H9 (cell line): Measurements from ENCODE around the gene CLDN18. TPM values are rescaled to one million over a fixed set of nuclear protein-coding genes. Genes with fewer than 3 reads are reported as not detected.

ENCODE experiments used
- DNase-seq: peaks from one replicate; pipeline ENCODE4 v3.0.0-alpha.2; 2017
- H2AFZ ChIP-seq: one replicate; pipeline ENCODE4 v1.6.1; 2013; ENCODE audit warnings: mild to moderate bottlenecking, low read length, control low read depth, moderate library complexity
- H2AK5ac ChIP-seq: 2 replicates; pipeline ENCODE4 v1.6.1; 2013; ENCODE audit warnings: low read length, control low read depth, mixed read lengths; ENCODE audit not compliant: insufficient read length
- H2BK120ac ChIP-seq: one replicate; pipeline ENCODE4 v1.6.1; 2013; ENCODE audit warnings: low read depth, mild to moderate bottlenecking, low read length, control low read depth, inconsistent platforms; ENCODE audit not compliant: poor library complexity, severe bottlenecking
- H2BK12ac ChIP-seq: 2 replicates; pipeline ENCODE4 v1.6.1; 2013; ENCODE audit warnings: low read length, control low read depth, mixed read lengths, low read depth; ENCODE audit not compliant: insufficient read length
- H2BK15ac ChIP-seq: 2 replicates; pipeline ENCODE4 v1.6.1; 2013; ENCODE audit warnings: low read depth, low read length, control low read depth
- H2BK20ac ChIP-seq: one replicate; pipeline ENCODE4 v1.6.1; 2013; ENCODE audit warnings: low read depth, mild to moderate bottlenecking, low read length, control low read depth, inconsistent platforms; ENCODE audit not compliant: poor library complexity, severe bottlenecking
- H2BK5ac ChIP-seq: 2 replicates; pipeline ENCODE4 v1.6.1; 2013; ENCODE audit warnings: low read length, control low read depth, mixed read lengths; ENCODE audit not compliant: insufficient read length
- H3K14ac ChIP-seq: 2 replicates; pipeline ENCODE4 v1.6.1; 2013; ENCODE audit warnings: low read length, control low read depth; ENCODE audit not compliant: insufficient read depth
- H3K18ac ChIP-seq: 2 replicates; pipeline ENCODE4 v1.6.1; 2013; ENCODE audit warnings: low read depth, mild to moderate bottlenecking, mixed read lengths, low read length, control low read depth; ENCODE audit not compliant: insufficient read length
- H3K23ac ChIP-seq: 2 replicates; pipeline ENCODE4 v1.6.1; 2013; ENCODE audit warnings: low read length, control low read depth, mixed read lengths, low read depth; ENCODE audit not compliant: insufficient read length
- H3K23me2 ChIP-seq: 2 replicates; pipeline ENCODE4 v1.6.1; 2013; ENCODE audit warnings: low read depth, mild to moderate bottlenecking, mixed read lengths, low read length, control low read depth; ENCODE audit not compliant: insufficient read length, poor library complexity, severe bottlenecking
- H3K27ac ChIP-seq: 2 replicates; pipeline ENCODE4 v1.5.1; 2013; ENCODE audit warnings: low read length, control low read depth, mixed read lengths, low read depth; ENCODE audit not compliant: insufficient read length
- H3K27me3 ChIP-seq: 2 replicates; pipeline ENCODE4 v1.6.1; 2013; ENCODE audit warnings: low read length, control low read depth, inconsistent platforms; ENCODE audit not compliant: insufficient read depth
- H3K4ac ChIP-seq: 2 replicates; pipeline ENCODE4 v1.6.1; 2013; ENCODE audit warnings: low read depth, mild to moderate bottlenecking, control low read depth, inconsistent platforms, low read length, moderate library complexity
- H3K4me1 ChIP-seq: 2 replicates; pipeline ENCODE4 v1.6.1; 2013; ENCODE audit warnings: low read length, control low read depth, inconsistent platforms; ENCODE audit not compliant: insufficient read depth
- H3K4me2 ChIP-seq: 2 replicates; pipeline ENCODE4 v1.6.1; 2013; ENCODE audit warnings: low read length, control low read depth, mixed read lengths; ENCODE audit not compliant: insufficient read length, insufficient read depth
- H3K56ac ChIP-seq: 2 replicates; pipeline ENCODE4 v1.6.1; 2013; ENCODE audit warnings: low read depth, mild to moderate bottlenecking, mixed read lengths, low read length, control low read depth; ENCODE audit not compliant: insufficient read length
- H3K79me1 ChIP-seq: 2 replicates; pipeline ENCODE4 v1.6.1; 2013; ENCODE audit warnings: low read depth, mild to moderate bottlenecking, moderate library complexity, low read length, control low read depth, inconsistent platforms; ENCODE audit not compliant: insufficient read depth, poor library complexity, severe bottlenecking
- H3K79me2 ChIP-seq: 2 replicates; pipeline ENCODE4 v1.6.1; 2013; ENCODE audit warnings: low read length, control low read depth, inconsistent platforms; ENCODE audit not compliant: insufficient read depth
- H3K9ac ChIP-seq: 2 replicates; pipeline ENCODE4 v1.6.1; 2013; ENCODE audit warnings: low read length, control low read depth, mixed read lengths; ENCODE audit not compliant: insufficient read length; ENCODE audit errors: extremely low read depth
- H3K9me3 ChIP-seq: one replicate; pipeline ENCODE4 v1.6.1; 2013; ENCODE audit warnings: low read depth, low read length, inconsistent platforms; ENCODE audit not compliant: control insufficient read depth
- H3T11ph ChIP-seq: one replicate; pipeline ENCODE4 v1.6.1; 2013; ENCODE audit warnings: mild to moderate bottlenecking, low read length, control low read depth, inconsistent platforms
- H4K20me1 ChIP-seq: one replicate; pipeline ENCODE4 v1.6.1; 2013; ENCODE audit not compliant: control insufficient read depth, insufficient read length, insufficient read depth
- H4K5ac ChIP-seq: 2 replicates; pipeline ENCODE4 v1.6.1; 2013; ENCODE audit warnings: low read depth, mild to moderate bottlenecking, mixed read lengths, low read length, control low read depth; ENCODE audit not compliant: insufficient read length
- H4K8ac ChIP-seq: replicated peaks from 2 replicates; pipeline ENCODE4 v1.6.1; 2013; ENCODE audit warnings: low read length, control low read depth, mixed read lengths, low read depth; ENCODE audit not compliant: insufficient read length
- H4K91ac ChIP-seq: 2 replicates; pipeline ENCODE4 v1.6.1; 2013; ENCODE audit warnings: low read depth, mild to moderate bottlenecking, moderate library complexity, mixed read lengths, low read length, control low read depth; ENCODE audit not compliant: insufficient read length
- H3K27ac Mint-ChIP-seq, 3 experiments: 2 replicates in 2 of 3; 3 replicates in 1 of 3; pipeline ENCODE4 v1.8.0; 2020 to 2021; ENCODE audit warnings: mixed read lengths in 3 of 3, mild to moderate bottlenecking in 1 of 3, moderate library complexity in 1 of 3
- H3K27me3 Mint-ChIP-seq: 2 replicates; pipeline ENCODE4 v1.8.0; 2021; ENCODE audit warnings: low read depth, mild to moderate bottlenecking, moderate library complexity, mixed read lengths
- H3K36me3 Mint-ChIP-seq, 3 experiments: 2 replicates in 2 of 3; 3 replicates in 1 of 3; pipeline ENCODE4 v1.8.0; 2020 to 2021; ENCODE audit warnings: low read depth in 3 of 3, mixed read lengths in 3 of 3; ENCODE audit not compliant: insufficient read depth in 1 of 3
- H3K4me1 Mint-ChIP-seq, 2 experiments: 2 replicates each; pipeline ENCODE4 v1.8.0; 2020; ENCODE audit warnings: mixed read lengths in 2 of 2
- H3K4me3 Mint-ChIP-seq, 2 experiments: 2 replicates in 1 of 2; 3 replicates in 1 of 2; pipeline ENCODE4 v1.8.0; 2020 to 2021; ENCODE audit warnings: mild to moderate bottlenecking in 2 of 2, mixed read lengths in 2 of 2, moderate library complexity in 1 of 2
- H3K9me3 Mint-ChIP-seq, 2 experiments: 2 replicates in 1 of 2; 3 replicates in 1 of 2; pipeline ENCODE4 v1.8.0; 2020; ENCODE audit warnings: mild to moderate bottlenecking in 2 of 2, mixed read lengths in 2 of 2, moderate library complexity in 1 of 2
- WGBS: extraction: QIAGEN DNeasy Blood & Tissue Kit; methylation state at CpG from one replicate; pipeline ENCODE4 v1.1.7; 2013; ENCODE audit warnings: missing lambda C conversion rate, low lambda C conversion rate, mixed read lengths; ENCODE audit not compliant: insufficient read length; ENCODE audit errors: extremely low coverage; 5-methylcytosine and 5-hydroxymethylcytosine counted together
- total RNA-seq: library from RNA; stranded (reverse); gene quantifications from 2 replicates; pipeline ENCODE4 v1.2.1, GENCODE V29; 2021
- TF ChIP-seq, protein P1 (sequence below): fragments of 200-600 bp; sonication (generic); conservative IDR thresholded peaks from 3 replicates; pipeline ENCODE4 v1.8.0; 2021; ENCODE audit warnings: antibody characterized with exemption, mild to moderate bottlenecking

The CLDN18 gene
- total RNA-seq, 1 experiment from 2014 or later = not detected

GRCh38 chr3:138047596-138048158 is 37.7 kb downstream of the CLDN18 start:
- peaks cover 22 to 25% of the 10 kb centered on the region in 2 experiments for H3K4me1 Mint-ChIP-seq
- no CpG with 5 or more reads among the region's 5 CpGs for WGBS
- Histone ChIP-seq H3K27me3 (no peaks in the 10 kb centered on the region), H3K18ac (no peak overlapping the region), H2AK5ac (no peak overlapping the region), H3K14ac (no peak overlapping the region), H3K79me2 (no peaks in the 10 kb centered on the region), H2BK5ac (no peak overlapping the region), H2BK15ac (no peak overlapping the region), H3K56ac (no peak overlapping the region), H3K23ac (no peak overlapping the region), H3K4ac (no peak overlapping the region), H2BK120ac (no peak overlapping the region), H3K4me1 (peaks cover 5% of the 10 kb centered on the region), H3T11ph (no peak overlapping the region), H4K91ac (no peak overlapping the region), H3K9ac (no peak overlapping the region), H3K27ac (no peak overlapping the region), H4K20me1 (no peaks in the 10 kb centered on the region), H2AFZ (no peak overlapping the region), H3K23me2 (no peaks in the 10 kb centered on the region), H4K8ac (no peak overlapping the region), H4K5ac (no peak overlapping the region), H3K79me1 (no peaks in the 10 kb centered on the region), H3K9me3 (no peaks in the 10 kb centered on the region), H2BK12ac (no peak overlapping the region), H3K4me2 (no peak overlapping the region), H2BK20ac (no peak overlapping the region)
- TF ChIP-seq, protein P1, sequence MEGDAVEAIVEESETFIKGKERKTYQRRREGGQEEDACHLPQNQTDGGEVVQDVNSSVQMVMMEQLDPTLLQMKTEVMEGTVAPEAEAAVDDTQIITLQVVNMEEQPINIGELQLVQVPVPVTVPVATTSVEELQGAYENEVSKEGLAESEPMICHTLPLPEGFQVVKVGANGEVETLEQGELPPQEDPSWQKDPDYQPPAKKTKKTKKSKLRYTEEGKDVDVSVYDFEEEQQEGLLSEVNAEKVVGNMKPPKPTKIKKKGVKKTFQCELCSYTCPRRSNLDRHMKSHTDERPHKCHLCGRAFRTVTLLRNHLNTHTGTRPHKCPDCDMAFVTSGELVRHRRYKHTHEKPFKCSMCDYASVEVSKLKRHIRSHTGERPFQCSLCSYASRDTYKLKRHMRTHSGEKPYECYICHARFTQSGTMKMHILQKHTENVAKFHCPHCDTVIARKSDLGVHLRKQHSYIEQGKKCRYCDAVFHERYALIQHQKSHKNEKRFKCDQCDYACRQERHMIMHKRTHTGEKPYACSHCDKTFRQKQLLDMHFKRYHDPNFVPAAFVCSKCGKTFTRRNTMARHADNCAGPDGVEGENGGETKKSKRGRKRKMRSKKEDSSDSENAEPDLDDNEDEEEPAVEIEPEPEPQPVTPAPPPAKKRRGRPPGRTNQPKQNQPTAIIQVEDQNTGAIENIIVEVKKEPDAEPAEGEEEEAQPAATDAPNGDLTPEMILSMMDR = no peak
- peaks cover 0 to 6% (median 4%) of the 10 kb centered on the region in 3 experiments; a peak in 5 of 7 replicates for H3K36me3 Mint-ChIP-seq
- H3K9me3 Mint-ChIP-seq = no peaks in the 10 kb centered on the region; a peak in 1 of 5 replicates
- no peak overlapping the region for H3K4me3 Mint-ChIP-seq
- no peak for DNase-seq
- no peaks in the 10 kb centered on the region for H3K27me3 Mint-ChIP-seq
- peak overlapping the region in 1 of 3 experiments; percentile 44; a peak in 3 of 7 replicates for H3K27ac Mint-ChIP-seq
